GM12874 (cell line): ENCODE measurements around the gene LGR6.

Experiments used
- CTCF ChIP-seq: IDR thresholded peaks from 2 replicates; pipeline ENCODE4 v1.5.1; 2011; ENCODE audit warnings: low read depth, mild to moderate bottlenecking, control low read depth, low read length, moderate library complexity; ENCODE audit not compliant: insufficient read depth

Gene LGR6

GRCh38 chr1:202254454-202255252 lies 61.1 kb downstream of the LGR6 start:
- TF ChIP-seq CTCF = no peak

- no peak for TF ChIP-seq CTCF
Observed at GRCh38 chr1:202255343-202255742, 61.7 kb downstream of the LGR6 start.

GRCh38 chr1:202259705-202260104 lies 66.1 kb downstream of the LGR6 start:
- TF ChIP-seq CTCF = no peak

- no peak for TF ChIP-seq CTCF
Observed at GRCh38 chr1:202263628-202264027, 70.0 kb downstream of the LGR6 start.

- no peak for TF ChIP-seq CTCF
Observed at GRCh38 chr1:202264300-202264699, 70.7 kb downstream of the LGR6 start.

GRCh38 chr1:202264726-202265125 lies 71.1 kb downstream of the LGR6 start:
- TF ChIP-seq CTCF = no peak

GRCh38 chr1:202266061-202266765 lies 72.6 kb downstream of the LGR6 start:
- TF ChIP-seq CTCF = no peak
